Smooth muscle cell of the umbilical artery (primary cell): ENCODE measurements around the gene TEX26. TPM values are rescaled to one million over a fixed set of nuclear protein-coding genes. Genes with fewer than 3 reads are reported as not detected.

Experiments
- total RNA-seq: library from RNA; depleted of rRNA; stranded (reverse); fragments of >200 nt; gene quantifications from 2 replicates; pipeline ENCODE4 v1.2.3, GENCODE V29; 2014

Gene TEX26
- not detected in 2 replicates for total RNA-seq

DNA sequence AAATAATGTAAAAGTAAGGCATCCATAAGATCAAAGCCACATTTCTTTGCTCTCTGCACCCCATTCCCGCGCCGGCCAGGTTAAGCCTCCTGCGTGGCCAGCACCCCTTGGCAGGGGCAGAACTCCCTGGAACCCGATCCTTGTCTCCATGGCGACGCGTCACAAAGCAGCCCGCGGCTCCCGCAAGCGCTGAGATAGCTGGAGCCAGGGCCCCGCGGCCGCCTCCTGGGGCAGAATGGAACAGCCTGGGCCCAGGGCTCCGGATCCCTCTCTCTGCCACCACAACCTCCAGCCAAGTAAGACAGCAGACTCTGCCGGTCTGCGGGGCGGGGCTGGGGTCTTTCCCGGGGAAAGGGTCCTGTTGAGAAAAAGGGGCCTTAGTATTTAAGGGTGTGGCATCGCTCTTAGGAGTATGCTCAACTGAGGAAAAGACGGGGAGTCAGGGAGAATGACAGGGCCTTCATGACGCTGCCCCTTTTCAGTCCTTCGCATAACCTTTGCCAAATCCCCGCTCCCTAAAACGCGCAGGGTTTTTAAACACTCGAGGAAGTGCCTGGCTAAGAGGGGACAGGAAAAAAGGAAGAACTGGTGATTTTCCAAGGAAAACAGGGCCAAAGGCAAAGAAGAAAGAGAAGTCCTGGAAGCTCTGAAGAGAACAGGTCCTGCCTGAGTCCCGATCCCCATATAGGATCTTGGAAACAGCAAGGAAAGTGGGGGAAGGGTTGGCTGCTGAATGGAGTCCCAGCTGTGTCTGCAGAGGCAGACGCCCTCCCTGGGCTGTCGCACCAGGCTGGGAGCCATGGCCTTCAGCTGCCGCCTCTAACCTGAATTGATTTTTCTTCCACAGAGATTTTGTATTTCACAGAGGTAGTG, at the start of gene TEX26:
TEX26 (plus strand) TSS at position 176 of the 873 bp plus-strand sequence; CDS start at position 236, 60 bp downstream.

GRCh38 chr13:30905932-30906383, 26.5 kb upstream of the TEX26 start, which contains the start of gene MEDAG:
TSS of gene MEDAG (plus strand) at chr13:30906271. CDS start at chr13:30906516, 245 bp downstream.

Other genes starting within 250 kb of the TEX26 start
- 0.88 and 6.8 TPM in 2 replicates for gene ALOX5AP, start 197.1 kb upstream of the TEX26 start, total RNA-seq
- 5.0 and 35.9 TPM in 2 replicates for gene MEDAG, start 26.4 kb upstream of the TEX26 start, total RNA-seq
- 49.6 and 98.7 TPM in 2 replicates for gene HSPH1, start 229.2 kb downstream of the TEX26 start, total RNA-seq